H1 (cell line): ENCODE data around the gene NSL1. TPM values are rescaled to one million over a fixed set of nuclear protein-coding genes. Genes with fewer than 3 reads are reported as not detected.
A peak's percentile ranks its signal among the peaks of the same experiment; 100 is the strongest.

Experiments used
- CTCF ChIA-PET: fragments of 300-600 bp; sonication (Branson Sonifier 250); formaldehyde crosslinking; loops from one replicate; lab custom pipeline; 2021; ENCODE audit not compliant: partially characterized antibody; lab: Charles Lee
- POLR2A ChIA-PET: fragments of 300-600 bp; sonication (Branson Sonifier 250); formaldehyde crosslinking; loops from one replicate; lab custom pipeline; 2021; ENCODE audit warnings: inconsistent platforms; ENCODE audit not compliant: partially characterized antibody; lab: Charles Lee
- DNase-seq, 2 experiments: peaks; one replicate each; pipeline versions ENCODE4 v3.0.0 to v3.0.0-alpha.2; 2010 to 2022; ENCODE audit warnings: low spot score in 2 of 2, low read depth in 1 of 2, mixed read lengths in 1 of 2
- FAIRE-seq: peaks from 2 replicates; lab custom pipeline; 2011; peaks lifted over from hg19 to GRCh38; lab: Jason Lieb, UNC
- H2AFZ ChIP-seq: 2 replicates; pipeline ENCODE4 v1.8.1; 2012; ENCODE audit warnings: low read length, inconsistent platforms
- H2AK5ac ChIP-seq: 2 replicates; pipeline ENCODE4 v1.6.1; 2013; ENCODE audit warnings: low read depth, low read length
- H2BK120ac ChIP-seq: replicated peaks from 2 replicates; pipeline ENCODE3; 2013; ENCODE audit warnings: low read depth, low read length, inconsistent platforms
- H2BK12ac ChIP-seq: 2 replicates; pipeline ENCODE4 v1.6.1; 2013; ENCODE audit warnings: low read depth, low read length
- H2BK15ac ChIP-seq: 2 replicates; pipeline ENCODE4 v1.6.1; 2013; ENCODE audit warnings: low read length
- H2BK20ac ChIP-seq: 2 replicates; pipeline ENCODE4 v1.6.1; 2013; ENCODE audit warnings: low read length
- H2BK5ac ChIP-seq: 2 replicates; pipeline ENCODE4 v1.6.1; 2013; ENCODE audit warnings: low read depth, low read length
- H3K14ac ChIP-seq: 2 replicates; pipeline ENCODE4 v1.6.1; 2013; ENCODE audit warnings: inconsistent platforms; ENCODE audit not compliant: insufficient read length
- H3K18ac ChIP-seq: 2 replicates; pipeline ENCODE4 v1.6.1; 2013; ENCODE audit warnings: low read length; ENCODE audit errors: extremely low read depth
- H3K23ac ChIP-seq: 2 replicates; pipeline ENCODE4 v1.6.1; 2013; ENCODE audit warnings: inconsistent platforms; ENCODE audit not compliant: insufficient read length
- H3K23me2 ChIP-seq: 2 replicates; pipeline ENCODE4 v1.6.1; 2013; ENCODE audit warnings: low read depth, low read length
- H3K27ac ChIP-seq: 2 replicates; pipeline ENCODE4 v1.6.1; 2011; ENCODE audit warnings: low read depth, low read length, inconsistent platforms
- H3K27me3 ChIP-seq, 4 experiments: replicated peaks in 1 of 4; 1 replicate in 1 of 4; 2 replicates in 3 of 4; pipeline versions ENCODE4 v1.6.1 to v1.8.1; 2011 to 2013; ENCODE audit warnings: low read length in 3 of 4, mild to moderate bottlenecking in 3 of 4, inconsistent platforms in 2 of 4, mixed read lengths in 2 of 4, moderate library complexity in 1 of 4; ENCODE audit not compliant: control insufficient read depth in 3 of 4, insufficient read depth in 3 of 4; ENCODE audit errors: extremely low read depth in 1 of 4
- H3K36me3 ChIP-seq, 4 experiments: 2 replicates each; pipeline versions ENCODE4 v1.6.1 to v1.8.1; 2011 to 2013; ENCODE audit warnings: mild to moderate bottlenecking in 4 of 4, low read length in 3 of 4, moderate library complexity in 2 of 4, control low read depth in 1 of 4, inconsistent platforms in 1 of 4; ENCODE audit not compliant: insufficient read depth in 4 of 4, control insufficient read depth in 2 of 4
- H3K4ac ChIP-seq: replicated peaks from 2 replicates; pipeline ENCODE3; 2013; ENCODE audit warnings: low read length, low read depth, mixed read lengths, inconsistent platforms; ENCODE audit not compliant: insufficient read length
- H3K4me1 ChIP-seq, 4 experiments: replicated peaks in 1 of 4; 1 replicate in 1 of 4; 2 replicates in 3 of 4; pipeline versions ENCODE4 v1.6.1 to v1.8.1; 2011 to 2013; ENCODE audit warnings: low read length in 3 of 4, inconsistent platforms in 2 of 4, mixed read lengths in 1 of 4; ENCODE audit not compliant: insufficient read depth in 4 of 4, control insufficient read depth in 3 of 4
- H3K4me2 ChIP-seq, 2 experiments: 2 replicates each; pipeline versions ENCODE4 v1.6.1 to v1.8.1; 2011 to 2013; ENCODE audit warnings: low read depth in 2 of 2, low read length in 2 of 2, control low read depth in 1 of 2, inconsistent platforms in 1 of 2, mild to moderate bottlenecking in 1 of 2; ENCODE audit not compliant: insufficient read depth in 1 of 2
- H3K4me3 ChIP-seq, 4 experiments: fragments of 200-600, 300-600 bp in 1 of 4; sonication (generic), shearing (Covaris generic), sonication (Bioruptor Twin) in 1 of 4; 2 replicates each; pipeline versions ENCODE4 v1.5.1 to v1.8.1; 2011 to 2016; ENCODE audit warnings: low read length in 4 of 4, low read depth in 3 of 4, control low read depth in 2 of 4, inconsistent platforms in 2 of 4, mild to moderate bottlenecking in 2 of 4, mixed read lengths in 1 of 4, moderate library complexity in 1 of 4; ENCODE audit not compliant: insufficient read depth in 2 of 4; ENCODE audit errors: extremely low read depth in 1 of 4
- H3K56ac ChIP-seq: replicated peaks from 2 replicates; pipeline ENCODE3; 2013; ENCODE audit warnings: low read depth, mild to moderate bottlenecking, mixed read lengths, low read length, inconsistent platforms; ENCODE audit not compliant: insufficient read length
- H3K79me1 ChIP-seq: 2 replicates; pipeline ENCODE4 v1.6.1; 2013; ENCODE audit warnings: low read depth, low read length, control low read depth
- H3K79me2 ChIP-seq, 2 experiments: 2 replicates each; pipeline versions ENCODE4 v1.6.1 to v1.8.1; 2012 to 2013; ENCODE audit warnings: low read length in 2 of 2, mild to moderate bottlenecking in 2 of 2, inconsistent platforms in 1 of 2; ENCODE audit not compliant: insufficient read depth in 2 of 2, control insufficient read depth in 1 of 2
- H3K9ac ChIP-seq, 4 experiments: replicated peaks in 1 of 4; 1 replicate in 1 of 4; 2 replicates in 3 of 4; pipeline versions ENCODE4 v1.6.1 to v1.8.1; 2011 to 2013; ENCODE audit warnings: low read depth in 3 of 4, low read length in 3 of 4, control low read depth in 2 of 4, mild to moderate bottlenecking in 2 of 4, moderate library complexity in 2 of 4, inconsistent platforms in 1 of 4; ENCODE audit errors: extremely low read depth in 1 of 4
- H3K9me3 ChIP-seq, 2 experiments: 2 replicates each; pipeline versions ENCODE4 v1.6.1 to v1.8.1; 2012 to 2013; ENCODE audit warnings: mild to moderate bottlenecking in 2 of 2, moderate library complexity in 2 of 2, control low read depth in 1 of 2, inconsistent platforms in 1 of 2, low read depth in 1 of 2, low read length in 1 of 2, mixed read lengths in 1 of 2; ENCODE audit not compliant: insufficient read depth in 2 of 2
- H4K20me1 ChIP-seq, 2 experiments: replicated peaks in 1 of 2; 2 replicates each; pipeline versions ENCODE3 to v1.8.1; 2011 to 2013; ENCODE audit warnings: inconsistent platforms in 2 of 2, low read length in 2 of 2, mild to moderate bottlenecking in 1 of 2; ENCODE audit not compliant: insufficient read depth in 2 of 2, control insufficient read depth in 1 of 2
- H4K5ac ChIP-seq: 2 replicates; pipeline ENCODE4 v1.6.1; 2013; ENCODE audit warnings: low read length, low read depth, mixed read lengths, inconsistent platforms; ENCODE audit not compliant: insufficient read length
- H4K8ac ChIP-seq: 2 replicates; pipeline ENCODE4 v1.8.0; 2013; ENCODE audit warnings: mild to moderate bottlenecking, moderate library complexity, low read length, inconsistent platforms; ENCODE audit not compliant: insufficient read depth; ENCODE audit errors: extremely low read depth
- H4K91ac ChIP-seq: replicated peaks from 2 replicates; pipeline ENCODE3; 2013; ENCODE audit warnings: low read length, mixed read lengths, inconsistent platforms; ENCODE audit not compliant: insufficient read length
- KDM1A ChIP-seq: fragments of 200-600, 300-600 bp; sonication (generic); IDR thresholded peaks from 2 replicates; pipeline ENCODE4 v1.7.1; 2016; ENCODE audit warnings: mild to moderate bottlenecking, low read length, borderline replicate concordance
- WGBS, 2 experiments: shearing (Covaris generic) in 1 of 2; methylation state at CpG; one replicate each; pipeline versions ENCODE4 v1.1.6 to v1.1.7; 2013 to 2015; ENCODE audit warnings: low lambda C conversion rate in 2 of 2, mixed read lengths in 2 of 2, inconsistent platforms in 1 of 2, low coverage in 1 of 2, missing lambda C conversion rate in 1 of 2; ENCODE audit not compliant: insufficient replicate concordance in 2 of 2, insufficient coverage in 1 of 2, insufficient read length in 1 of 2; ENCODE audit errors: extremely low coverage in 1 of 2, missing lambda C conversion rate in 1 of 2; 5-methylcytosine and 5-hydroxymethylcytosine counted together
- polyA plus RNA-seq, 7 experiments: library from polyadenylated mRNA; depleted of rRNA in 3 of 7; stranded (reverse) in 5 of 7; unstranded in 2 of 7; fragments of >200 nt in 5 of 7; fragments of 200-250 nt in 2 of 7; gene quantifications; 1 replicate in 5 of 7; 2 replicates in 1 of 7; 4 replicates in 1 of 7; pipeline versions ENCODE4 v1.2.1 to v1.2.3, GENCODE V29; 2011 to 2013; ENCODE audit warnings: missing spikeins in 2 of 7, mixed read lengths in 2 of 7
- total RNA-seq: library from RNA; stranded (reverse); fragmentation: NEBNext Ultra II Directional; extraction: Animal tissue kit (Norgen Biotek cat#: 25700); gene quantifications from 2 replicates; pipeline ENCODE4 v1.2.1, GENCODE V29; 2021
- TF ChIP-seq, protein P1 (sequence below): IDR thresholded peaks from 2 replicates; pipeline ENCODE4 v1.6.1; 2011; ENCODE audit warnings: low read depth, mild to moderate bottlenecking, low read length; ENCODE audit not compliant: insufficient read depth

NSL1 gene
- total and polyA plus RNA-seq, 2 of the 8 experiments (the other 6 are each of a cell fraction or from before 2014, with no cell fraction given): 25.4 to 51.7 TPM

DNA sequence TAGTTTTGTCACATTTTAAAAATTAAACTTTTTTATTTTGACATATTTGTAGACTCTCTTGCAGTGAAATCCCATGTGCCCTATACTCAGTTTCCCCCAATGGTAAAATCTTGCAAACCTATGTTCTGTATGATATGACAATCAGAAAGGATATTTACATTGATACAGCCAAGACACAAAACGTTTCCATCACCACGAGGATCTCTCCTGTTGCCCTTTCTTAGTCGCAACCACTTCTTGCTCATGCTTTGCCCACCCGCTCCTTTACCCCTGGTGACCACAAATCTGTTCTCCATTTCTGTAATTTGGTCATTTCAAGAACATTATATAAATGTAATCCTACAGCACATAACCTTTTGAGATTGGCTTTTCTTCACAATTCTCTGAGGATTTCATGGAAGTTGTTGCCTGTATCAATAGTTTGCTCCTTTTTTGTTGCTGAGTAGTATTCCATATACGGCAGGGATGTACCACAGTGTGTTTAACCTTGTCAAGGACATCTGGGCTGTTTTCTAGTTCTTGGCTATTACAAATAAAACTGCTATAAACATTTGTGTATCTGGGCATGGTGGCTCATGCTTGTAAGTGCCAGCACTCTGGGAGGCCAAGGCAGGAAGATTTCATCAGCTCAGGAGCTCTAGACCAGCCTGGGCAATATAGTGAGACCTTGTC, 78.0 kb downstream of the NSL1 start:
- Histone ChIP-seq H3K23ac (no peak overlapping the region), H3K18ac (no peak overlapping the region), H2BK120ac (no peak overlapping the region), H3K27me3 (no peaks in the 10 kb centered on the region), H3K9me3 (no peaks in the 10 kb centered on the region; a peak in 1 of 4 replicates), H3K79me2 (no peaks in the 10 kb centered on the region), H4K8ac (no peak overlapping the region), H2BK20ac (no peak overlapping the region), H4K20me1 (no peaks in the 10 kb centered on the region), H3K56ac (no peak overlapping the region), H3K4me2 (no peak overlapping the region), H3K23me2 (no peaks in the 10 kb centered on the region), H4K5ac (no peak overlapping the region), H4K91ac (no peak overlapping the region), H2BK5ac (no peak overlapping the region), H2BK12ac (no peak overlapping the region), H3K4me3 (no peak overlapping the region), H3K4me1 (no peaks in the 10 kb centered on the region), H3K79me1 (no peaks in the 10 kb centered on the region), H2AK5ac (no peak overlapping the region), H2AFZ (no peak overlapping the region), H3K36me3 (no peaks in the 10 kb centered on the region), H2BK15ac (no peak overlapping the region), H3K9ac (no peak overlapping the region), H3K27ac (no peak overlapping the region), H3K4ac (no peak overlapping the region), H3K14ac (no peak overlapping the region)
- WGBS, 2 experiments: 91% methylated on average over 5 of the region's 5 CpGs; no CpG with 5 or more reads in 1 of the 2 experiments
- no peak for FAIRE-seq
- TF ChIP-seq, protein P1, sequence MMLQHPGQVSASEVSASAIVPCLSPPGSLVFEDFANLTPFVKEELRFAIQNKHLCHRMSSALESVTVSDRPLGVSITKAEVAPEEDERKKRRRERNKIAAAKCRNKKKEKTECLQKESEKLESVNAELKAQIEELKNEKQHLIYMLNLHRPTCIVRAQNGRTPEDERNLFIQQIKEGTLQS: no peak
- peak; percentile 61; the same call in 1 of the 2 replicates for TF ChIP-seq KDM1A
- ChIA-PET POLR2A (no interaction called here), CTCF (interaction anchor here (1.3 to 2.2 kb wide), 2 partner anchors 12 to 48 kb away, joined by 3 to 6 read pairs; no protein-coding TSS in a partner anchor)
- no peak for DNase-seq
